GM12878 (cell line): ENCODE data around the gene DCAF15. TPM values are rescaled to one million over a fixed set of nuclear protein-coding genes. Genes with fewer than 3 reads are reported as not detected.

Source experiments
- CREB1 ChIP-seq: IDR thresholded peaks from 2 replicates; pipeline ENCODE4 v1.6.1; 2012; ENCODE audit warnings: low read depth, mild to moderate bottlenecking, inconsistent platforms
- HCFC1 ChIP-seq: fragments of 150-350 bp; IDR thresholded peaks from 2 replicates; pipeline ENCODE4 v1.6.1; 2014; ENCODE audit warnings: low read length
- JUND ChIP-seq: IDR thresholded peaks from 2 replicates; pipeline ENCODE4 v1.6.1; 2012; ENCODE audit warnings: low read depth, mild to moderate bottlenecking, low read length, improper control_type of control experiment, moderate library complexity
- KDM1A ChIP-seq: fragments of 200-600 bp; sonication (generic); IDR thresholded peaks from 2 replicates; pipeline ENCODE4 v1.6.1; 2016; ENCODE audit warnings: borderline replicate concordance
- KLF5 ChIP-seq: fragments of 450-650 bp; IDR thresholded peaks from 2 replicates; pipeline ENCODE4 v1.6.1; 2014; ENCODE audit warnings: mild to moderate bottlenecking; ENCODE audit not compliant: partially characterized antibody
- MTA3 ChIP-seq: IDR thresholded peaks from 2 replicates; pipeline ENCODE4 v1.6.1; 2012; ENCODE audit warnings: low read length, inconsistent platforms, borderline replicate concordance
- NFYA ChIP-seq: IDR thresholded peaks from 2 replicates; pipeline ENCODE4 v1.6.1; 2011; ENCODE audit warnings: low read depth, mild to moderate bottlenecking, low read length, improper control_type of control experiment, borderline replicate concordance
- NFYB ChIP-seq: IDR thresholded peaks from 2 replicates; pipeline ENCODE4 v1.6.1; 2011; ENCODE audit warnings: low read depth, mild to moderate bottlenecking, low read length, improper control_type of control experiment, moderate library complexity; ENCODE audit not compliant: insufficient read depth
- PAX5 ChIP-seq: IDR thresholded peaks from 2 replicates; pipeline ENCODE4 v1.6.1; 2011; ENCODE audit warnings: low read depth, low read length, borderline replicate concordance
- RB1 ChIP-seq: fragments of 450-650 bp; formaldehyde crosslinking; IDR thresholded peaks from 2 replicates; pipeline ENCODE4 v1.6.1; 2017; ENCODE audit warnings: mild to moderate bottlenecking, borderline replicate concordance
- SIX5 ChIP-seq: IDR thresholded peaks from 2 replicates; pipeline ENCODE4 v1.6.1; 2011; ENCODE audit warnings: mild to moderate bottlenecking, low read depth, low read length, moderate library complexity; ENCODE audit not compliant: severe bottlenecking
- SMARCA5 ChIP-seq: fragments of 450-650 bp; IDR thresholded peaks from 2 replicates; pipeline ENCODE4 v1.6.1; 2017; ENCODE audit warnings: mild to moderate bottlenecking
- TCF12 ChIP-seq: IDR thresholded peaks from 2 replicates; pipeline ENCODE4 v1.6.1; 2011; ENCODE audit warnings: low read depth, mild to moderate bottlenecking, low read length
- TCF7 ChIP-seq: IDR thresholded peaks from 2 replicates; pipeline ENCODE4 v1.6.1; 2014; ENCODE audit warnings: antibody characterized with exemption, borderline replicate concordance
- YBX1 ChIP-seq: fragments of 450-650 bp; IDR thresholded peaks from 2 replicates; pipeline ENCODE4 v1.6.1; 2016; ENCODE audit warnings: antibody characterized with exemption
- polyA plus RNA-seq, 11 experiments: library from polyadenylated mRNA; depleted of rRNA in 4 of 11; unstranded in 6 of 11; stranded (reverse) in 5 of 11; fragments of >200 nt; fragmentation: Nextera tagmentation in 4 of 11; fragmentation: Illumina TruSeq in 1 of 11; extraction: Ambion mirVana in 4 of 11; extraction: Trizol in 1 of 11; gene quantifications; 1 replicate in 1 of 11; 2 replicates in 10 of 11; pipeline versions ENCODE4 v1.2.1 to v1.2.3, GENCODE V29; 2011 to 2016; ENCODE audit warnings: inconsistent platforms in 2 of 11, missing spikeins in 2 of 11, low read depth in 1 of 11
- total RNA-seq, 4 experiments: library from RNA; depleted of rRNA in 3 of 4; stranded (reverse); fragments of >200 nt in 3 of 4; fragmentation: Illumina TruSeq in 1 of 4; extraction: Trizol in 1 of 4; gene quantifications; 2 replicates each; pipeline versions ENCODE4 v1.2.1 to v1.2.3, GENCODE V29; 2013 to 2021
- TF ChIP-seq, protein P1 (sequence below): fragments of 450-650 bp; IDR thresholded peaks from 2 replicates; pipeline ENCODE4 v1.6.1; 2014; ENCODE audit warnings: mild to moderate bottlenecking
- TF ChIP-seq, protein P2 (sequence below): IDR thresholded peaks from 2 replicates; pipeline ENCODE4 v1.6.1; 2011; ENCODE audit warnings: borderline replicate concordance, low read depth, mild to moderate bottlenecking, moderate library complexity, low read length; ENCODE audit not compliant: insufficient read depth, poor library complexity, severe bottlenecking

DCAF15 gene
- total and polyA plus RNA-seq, 10 of the 15 experiments (the other 5 are each of a cell fraction or from before 2014, with no cell fraction given), result 0.16 to 63.4 (median 26.6) TPM

DNA sequence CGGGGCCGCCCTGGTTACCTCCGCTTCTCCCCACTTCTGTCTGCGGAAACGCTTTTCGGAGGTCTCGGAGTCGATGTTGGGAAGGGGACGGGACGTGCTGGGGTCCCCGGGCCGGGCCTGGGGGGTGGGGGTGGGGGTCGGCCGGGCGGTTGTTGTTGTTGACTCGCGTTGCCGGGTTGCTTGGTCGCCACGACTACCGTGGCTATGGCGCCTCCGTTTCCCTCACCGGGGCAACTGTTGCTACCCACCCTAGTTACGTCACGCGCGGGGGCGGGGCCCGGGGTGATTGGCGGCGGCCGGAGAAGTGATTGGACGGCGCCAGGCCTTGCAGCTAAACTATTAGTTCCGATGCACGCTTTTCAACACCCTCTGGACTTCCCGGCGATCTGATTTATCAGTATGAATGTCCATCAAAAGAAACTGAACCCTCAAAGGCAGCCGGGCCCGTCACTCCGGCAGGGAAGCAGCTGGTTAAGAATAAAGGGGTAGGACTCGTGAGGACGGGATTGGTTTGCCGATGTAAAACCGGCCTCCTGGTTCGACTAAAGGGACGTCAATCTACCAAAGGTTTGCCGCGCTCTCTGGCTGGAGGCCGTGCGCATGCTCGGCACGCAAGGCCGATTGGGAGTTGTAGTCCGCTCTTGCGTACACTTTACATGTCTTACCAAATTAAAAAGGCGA lies 53.9 kb downstream of the DCAF15 start, which contains the start of gene RFX1 (continued):
- peak; percentile 94 for TF ChIP-seq CREB1
- peak; percentile 86 for TF ChIP-seq SIX5
- TF ChIP-seq KDM1A, result no peak
- TF ChIP-seq PAX5, result 0 out of 2 replicates have a peak, but pooled peaks have one; percentile 7
- TF ChIP-seq HCFC1, result peak; percentile 95
- no peak for TF ChIP-seq YBX1
- TF ChIP-seq TCF12, result no peak
- TF ChIP-seq, protein P1, sequence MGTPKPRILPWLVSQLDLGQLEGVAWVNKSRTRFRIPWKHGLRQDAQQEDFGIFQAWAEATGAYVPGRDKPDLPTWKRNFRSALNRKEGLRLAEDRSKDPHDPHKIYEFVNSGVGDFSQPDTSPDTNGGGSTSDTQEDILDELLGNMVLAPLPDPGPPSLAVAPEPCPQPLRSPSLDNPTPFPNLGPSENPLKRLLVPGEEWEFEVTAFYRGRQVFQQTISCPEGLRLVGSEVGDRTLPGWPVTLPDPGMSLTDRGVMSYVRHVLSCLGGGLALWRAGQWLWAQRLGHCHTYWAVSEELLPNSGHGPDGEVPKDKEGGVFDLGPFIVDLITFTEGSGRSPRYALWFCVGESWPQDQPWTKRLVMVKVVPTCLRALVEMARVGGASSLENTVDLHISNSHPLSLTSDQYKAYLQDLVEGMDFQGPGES, result peak; percentile 100
- peak; percentile 89 for TF ChIP-seq NFYA
- TF ChIP-seq JUND, result no peak
- peak; percentile 7; the same call in 1 of the 2 replicates for TF ChIP-seq SMARCA5
- peak; percentile 99 for TF ChIP-seq KLF5
- no peak for TF ChIP-seq MTA3
- no peak for TF ChIP-seq TCF7
- TF ChIP-seq NFYB, result peak; percentile 98
- TF ChIP-seq RB1, result peak; percentile 99
- TF ChIP-seq, protein P2, sequence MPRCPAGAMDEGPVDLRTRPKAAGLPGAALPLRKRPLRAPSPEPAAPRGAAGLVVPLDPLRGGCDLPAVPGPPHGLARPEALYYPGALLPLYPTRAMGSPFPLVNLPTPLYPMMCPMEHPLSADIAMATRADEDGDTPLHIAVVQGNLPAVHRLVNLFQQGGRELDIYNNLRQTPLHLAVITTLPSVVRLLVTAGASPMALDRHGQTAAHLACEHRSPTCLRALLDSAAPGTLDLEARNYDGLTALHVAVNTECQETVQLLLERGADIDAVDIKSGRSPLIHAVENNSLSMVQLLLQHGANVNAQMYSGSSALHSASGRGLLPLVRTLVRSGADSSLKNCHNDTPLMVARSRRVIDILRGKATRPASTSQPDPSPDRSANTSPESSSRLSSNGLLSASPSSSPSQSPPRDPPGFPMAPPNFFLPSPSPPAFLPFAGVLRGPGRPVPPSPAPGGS, result peak; percentile 2
